HuH-7.5 (cell line): ENCODE data around the gene FAM124B.
"Not testable (repeated sequence)": the region's sequence is repeated elsewhere in the genome, so short reads cannot be mapped to it uniquely, and the experiment has no call there.

Experiments used
- DNase-seq: peaks from one replicate; pipeline ENCODE4 v3.0.0; 2011; ENCODE audit warnings: low spot score

Gene FAM124B

DNA sequence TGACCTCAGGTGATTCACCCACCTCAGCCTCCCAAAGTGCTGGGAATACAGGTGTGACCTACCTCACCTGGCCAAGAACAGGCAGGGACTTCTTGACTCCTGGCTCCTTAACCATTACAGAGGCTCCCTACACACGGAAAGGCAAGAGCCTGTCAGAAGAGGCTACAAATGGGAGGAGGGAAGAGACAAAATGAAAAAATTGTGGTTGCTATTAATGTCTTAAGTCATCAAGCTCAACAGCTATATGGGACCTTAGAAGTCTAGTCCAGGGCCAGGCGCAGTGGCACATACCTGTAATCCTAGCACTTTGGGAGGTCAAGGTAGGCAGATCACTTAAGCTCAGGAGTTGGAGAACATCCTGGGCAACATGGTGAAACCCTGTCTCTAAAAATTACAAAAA is 11.5 kb upstream of the FAM124B start:
- no peak for DNase-seq

DNA sequence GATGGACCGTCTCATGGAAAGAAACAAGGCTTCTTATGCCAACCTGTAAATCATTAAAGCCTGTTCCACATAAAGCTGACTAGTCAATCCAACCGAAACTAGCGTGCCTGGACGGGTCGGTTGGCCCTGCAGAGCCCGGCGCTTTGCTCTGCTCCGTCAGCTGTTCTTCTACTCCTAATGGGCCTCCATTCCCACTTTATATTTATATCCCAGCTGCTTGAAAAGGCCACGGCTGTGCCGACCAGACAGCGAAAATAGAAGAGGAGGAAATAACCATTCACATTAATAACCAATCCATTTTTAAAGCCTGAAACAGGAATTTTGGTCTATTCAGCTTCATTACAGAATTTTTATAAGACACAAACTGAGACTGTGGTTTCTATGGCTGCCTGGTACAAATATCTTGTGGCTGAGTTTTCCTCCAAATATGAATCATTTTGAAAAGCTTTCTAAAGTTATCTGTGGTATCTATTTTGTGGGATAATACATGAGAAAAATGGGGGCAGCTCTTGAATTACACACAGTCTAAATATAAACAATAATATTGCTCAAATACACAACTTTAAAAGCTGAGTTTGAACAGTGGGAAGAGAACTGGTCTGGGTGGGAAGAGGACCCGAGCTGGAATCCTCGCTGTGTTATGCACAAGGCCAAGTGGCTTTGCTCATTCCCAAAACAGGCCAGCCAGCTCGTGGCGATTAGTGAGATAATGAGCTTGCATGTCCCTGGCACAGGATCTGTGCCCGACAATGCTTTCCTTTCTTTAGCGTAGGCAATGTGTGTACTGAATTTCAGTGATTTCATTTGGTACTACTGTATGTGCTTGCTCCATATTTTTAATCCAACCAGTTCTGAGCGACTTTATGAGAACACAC is 10.5 kb upstream of the FAM124B start:
- DNase-seq, result no peak

- no peak for DNase-seq
Measured at GRCh38 chr2:224410946-224411561, 9.1 kb upstream of the FAM124B start.

DNA sequence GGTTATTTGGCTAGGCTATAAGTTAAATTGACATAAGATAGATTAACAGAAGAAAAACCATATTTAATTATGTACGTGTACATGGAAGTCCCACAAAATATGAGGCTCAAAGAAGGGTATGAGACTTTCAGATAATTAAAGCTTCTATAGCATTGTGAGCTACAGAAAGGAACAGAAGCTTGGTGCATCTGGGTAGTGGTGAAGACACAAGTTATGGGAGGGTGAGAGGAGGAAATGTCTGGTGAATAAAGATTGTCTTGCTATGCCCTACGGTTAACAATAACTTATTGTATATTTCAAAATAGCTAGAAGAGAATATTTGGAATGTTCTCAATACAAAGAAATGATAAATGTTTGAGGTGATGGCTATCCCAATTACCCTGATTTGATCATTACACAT is 6.8 kb upstream of the FAM124B start:
- DNase-seq, result no peak

DNA sequence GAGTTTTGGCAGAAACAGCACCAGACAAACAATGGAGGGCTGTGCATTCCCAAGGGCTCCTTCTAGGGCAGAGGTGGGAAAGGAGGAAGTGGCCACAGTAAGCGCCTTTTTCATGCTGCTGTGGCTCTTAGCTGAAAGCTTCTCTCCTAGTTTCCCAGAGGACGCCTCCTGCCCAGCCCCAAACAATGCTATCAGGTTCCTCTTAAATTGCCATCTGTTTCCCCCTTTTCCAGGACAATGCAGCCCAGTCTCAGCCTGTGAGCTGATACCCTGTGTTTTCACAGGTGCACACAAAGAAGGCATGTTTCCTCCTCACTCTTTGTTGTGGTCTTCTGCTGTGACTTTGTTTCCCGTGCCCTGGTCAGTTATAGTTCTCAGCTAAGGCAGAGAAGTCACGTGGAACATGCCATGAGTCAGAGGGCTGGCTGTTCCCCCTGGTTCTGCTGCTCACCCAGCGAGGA is 5.4 kb upstream of the FAM124B start:
- DNase-seq, result no peak

DNA sequence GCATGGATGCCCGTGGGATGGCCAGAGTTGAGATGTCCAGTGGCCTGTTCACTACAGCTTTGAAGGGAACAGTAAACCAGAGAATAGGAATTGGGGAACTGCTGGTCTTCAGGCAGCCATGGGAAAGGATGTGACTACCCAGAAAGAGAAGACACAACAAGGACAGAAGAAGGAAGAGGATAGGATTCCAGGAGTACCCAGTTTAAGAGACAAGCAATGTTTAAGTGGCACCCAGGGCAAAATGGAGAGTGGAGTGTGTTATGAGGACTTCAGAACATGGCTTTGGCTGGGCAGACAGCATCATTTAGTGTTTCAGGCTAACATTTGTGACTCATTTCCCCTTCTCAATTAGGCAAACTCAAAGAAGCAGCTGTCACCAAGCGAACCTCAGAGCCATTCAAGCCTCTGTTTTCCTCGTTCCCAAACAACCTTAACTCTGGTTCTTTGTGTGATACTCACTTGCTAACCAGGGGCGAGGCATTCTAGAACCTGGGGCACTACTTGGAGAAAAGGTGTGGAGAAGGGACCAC is 4.0 kb upstream of the FAM124B start:
- DNase-seq, result no peak

DNA sequence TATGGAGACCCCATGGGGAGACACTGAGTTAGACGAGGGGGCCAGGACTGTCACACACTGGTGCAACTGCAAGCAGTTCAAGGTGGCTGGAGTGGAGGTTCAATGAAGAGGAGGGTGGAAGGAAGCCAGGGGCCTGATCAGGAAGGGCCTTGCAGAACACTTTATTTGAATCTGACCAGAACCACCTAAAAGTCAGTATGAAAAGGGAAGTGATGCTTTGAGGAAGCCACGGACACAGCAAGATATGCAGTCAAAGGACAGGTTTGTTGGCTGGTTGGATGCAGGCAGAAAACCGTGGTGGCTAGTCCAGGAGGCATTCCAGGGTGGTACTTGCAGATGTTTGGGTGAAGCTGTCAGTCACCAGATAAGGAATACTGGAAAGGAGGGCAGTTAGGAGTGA is 3.5 kb upstream of the FAM124B start:
- DNase-seq, result no peak

GRCh38 chr2:224404796-224405195 is 2.9 kb upstream of the FAM124B start:
- no peak for DNase-seq

GRCh38 chr2:224403657-224404056 is 1.8 kb upstream of the FAM124B start:
- DNase-seq, result no peak

DNA sequence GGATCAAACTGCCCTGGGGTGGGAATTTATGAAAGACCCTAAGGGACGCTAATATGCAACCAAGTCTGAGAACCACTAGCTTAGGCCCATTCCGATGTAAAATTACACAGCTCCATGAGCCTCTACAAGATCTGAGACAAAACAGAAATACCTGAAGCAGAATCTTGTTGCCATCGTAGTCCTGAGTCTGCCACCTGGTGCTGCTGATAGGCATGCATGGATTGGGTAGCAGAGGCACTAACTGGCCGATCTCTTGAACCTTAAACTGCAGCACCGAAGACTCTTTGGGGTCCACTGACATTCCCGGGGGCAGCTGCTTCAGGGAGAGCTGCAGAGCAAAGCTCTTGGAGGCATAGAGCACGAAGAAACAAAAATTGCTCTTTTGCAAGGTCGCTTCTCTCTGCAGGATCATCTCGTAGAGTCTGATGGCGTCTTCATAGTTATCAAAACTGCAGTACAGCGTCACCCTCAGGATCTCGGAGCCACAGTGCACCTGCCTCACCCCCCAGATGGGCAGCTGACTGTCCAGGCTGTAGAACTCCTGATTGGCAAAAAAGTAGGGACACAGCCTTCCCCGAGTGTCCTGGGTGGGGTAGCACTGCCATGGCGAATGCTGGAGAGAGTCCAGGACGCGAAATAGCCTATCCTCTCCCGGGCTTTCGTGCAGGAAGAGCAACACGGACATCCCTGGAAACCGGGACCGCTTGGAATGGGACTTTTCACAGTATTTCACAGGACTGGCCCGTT is 848 bp downstream of the FAM124B start:
- DNase-seq, result no peak

DNA sequence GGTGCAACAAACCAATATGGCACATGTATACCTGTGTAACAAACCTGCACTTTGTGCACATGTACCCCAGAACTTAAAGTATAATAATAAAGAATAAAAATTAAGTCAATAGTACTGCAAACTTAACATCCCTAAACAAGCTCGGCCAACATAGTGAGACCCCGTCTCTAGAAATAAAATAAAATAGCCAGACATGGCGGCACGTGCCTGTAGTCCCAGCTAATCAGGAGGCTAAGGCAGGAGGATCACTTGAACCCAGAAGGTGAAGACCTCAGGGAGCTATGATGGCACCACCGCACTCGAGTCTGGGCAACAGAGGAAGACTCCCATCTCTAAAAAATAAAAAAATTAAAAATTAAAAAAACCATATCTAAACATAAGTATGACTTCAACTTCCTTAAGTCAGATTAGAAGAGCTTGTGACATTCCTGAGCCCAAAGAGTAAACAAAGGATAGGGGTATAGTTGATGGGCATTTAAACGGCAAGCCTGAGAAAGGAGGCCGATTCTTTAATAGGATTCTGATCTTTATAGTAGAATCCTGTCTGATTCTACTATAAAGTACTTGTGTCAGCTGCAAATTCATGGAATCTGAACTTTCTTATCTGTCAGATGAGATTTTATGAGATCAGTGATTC is 1.6 kb downstream of the FAM124B start:
- DNase-seq, result no peak

- DNase-seq, result no peak
Measured at GRCh38 chr2:224398289-224398688, 3.6 kb downstream of the FAM124B start.

DNA sequence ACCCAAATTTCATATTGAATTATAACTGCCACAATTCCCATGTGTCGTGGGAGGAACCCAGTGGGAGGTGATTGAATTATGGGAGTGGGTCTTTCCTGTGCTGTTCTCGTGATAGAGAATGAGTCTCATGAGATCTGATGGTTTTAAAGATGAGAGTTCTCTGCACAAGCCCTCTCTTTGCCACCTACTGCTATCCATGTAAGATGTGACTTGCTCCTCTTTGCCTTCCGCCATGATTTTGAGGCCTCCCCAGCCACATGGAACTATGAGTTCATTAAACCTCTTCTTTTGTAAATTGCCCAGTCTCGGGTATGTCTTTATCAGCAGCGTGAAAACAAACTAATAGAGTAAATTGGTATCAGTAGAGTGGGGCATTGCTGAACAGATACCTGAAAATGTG is 4.8 kb downstream of the FAM124B start:
- not testable (repeated sequence) for DNase-seq

GRCh38 chr2:224395620-224396390 is 6.1 kb downstream of the FAM124B start:
- no peak for DNase-seq

- DNase-seq, result no peak
Measured at GRCh38 chr2:224393157-224393872, 8.6 kb downstream of the FAM124B start.

- no peak for DNase-seq
Measured at GRCh38 chr2:224392545-224392944, 9.4 kb downstream of the FAM124B start.

GRCh38 chr2:224389317-224389716 is 12.6 kb downstream of the FAM124B start:
- no peak for DNase-seq

DNA sequence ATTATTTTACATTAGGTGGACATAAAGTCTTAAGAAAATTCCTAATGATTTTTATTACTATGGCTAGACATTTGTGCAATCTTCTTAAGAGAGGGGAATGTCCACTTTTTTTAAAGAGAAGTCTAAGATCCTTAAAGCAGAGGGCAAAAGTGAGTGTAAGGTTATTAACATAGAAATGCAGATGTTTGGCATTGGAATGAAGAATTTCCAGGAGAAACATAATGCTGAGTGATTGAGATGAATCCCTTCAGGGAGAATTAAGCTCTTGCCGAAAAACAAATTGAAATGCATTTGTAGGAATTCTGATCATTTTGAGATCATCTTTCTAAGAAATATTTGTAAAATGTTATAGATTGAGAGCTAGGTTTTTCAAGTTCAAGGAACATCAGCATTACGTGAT is 15.0 kb downstream of the FAM124B start:
- no peak for DNase-seq

- no peak for DNase-seq
Measured at GRCh38 chr2:224382973-224383555, 18.8 kb downstream of the FAM124B start.

DNA sequence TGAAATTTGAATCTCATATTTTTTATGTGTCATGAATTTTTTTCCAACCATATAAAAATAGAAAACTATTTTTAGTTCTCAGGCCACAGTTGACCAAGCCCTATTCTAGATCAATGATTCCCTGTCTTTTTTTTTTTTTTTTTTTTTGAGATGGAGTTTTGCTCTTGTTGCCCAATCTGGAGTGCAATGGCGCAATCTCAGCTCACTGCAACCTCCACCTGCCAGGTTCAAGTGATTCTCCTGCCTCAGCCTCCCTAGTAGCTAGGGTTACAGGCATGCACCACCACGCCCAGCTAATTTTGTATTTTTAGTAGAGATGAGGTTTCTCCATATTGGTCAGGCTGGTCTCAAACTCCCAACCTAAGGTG is 19.6 kb downstream of the FAM124B start:
- not testable (repeated sequence) for DNase-seq
